GM23338 (cell line): Measurements from ENCODE around the gene SMOC1. TPM values are rescaled to one million over a fixed set of nuclear protein-coding genes. Genes with fewer than 3 reads are reported as not detected.

ENCODE experiments used
- ATAC-seq: fragments of 200-7000 bp; cut with Tn5 transposase; 3 replicates; pipeline ENCODE4 v1.9.1; 2020
- DNase-seq: peaks from one replicate; pipeline ENCODE4 v3.0.0-alpha.2; 2015; ENCODE audit warnings: low spot score
- H2AFZ ChIP-seq: fragments of 200-600 bp; sonication (generic); 2 replicates; pipeline ENCODE4 v1.8.0; 2016; ENCODE audit warnings: antibody characterized with exemption, mild to moderate bottlenecking, moderate library complexity
- H3F3A ChIP-seq: fragments of 200-600 bp; sonication (generic); replicated peaks from 2 replicates; pipeline ENCODE4 v1.8.0; 2017; ENCODE audit warnings: antibody characterized with exemption, mixed run types, low read depth
- H3K27ac ChIP-seq: fragments of 200-600 bp; sonication (generic); 2 replicates; pipeline ENCODE4 v1.6.1; 2016; ENCODE audit warnings: low read depth
- H3K27me3 ChIP-seq: fragments of 200-600 bp; sonication (generic); 2 replicates; pipeline ENCODE4 v1.8.0; 2016; ENCODE audit warnings: mild to moderate bottlenecking, mixed run types, moderate library complexity; ENCODE audit not compliant: insufficient read depth
- H3K36me3 ChIP-seq: fragments of 200-600 bp; sonication (generic); 2 replicates; pipeline ENCODE4 v1.8.0; 2016; ENCODE audit warnings: mild to moderate bottlenecking; ENCODE audit not compliant: insufficient read depth
- H3K4me1 ChIP-seq: fragments of 200-600 bp; sonication (generic); 2 replicates; pipeline ENCODE4 v1.8.0; 2016; ENCODE audit warnings: mild to moderate bottlenecking, moderate library complexity; ENCODE audit not compliant: insufficient read depth
- H3K4me2 ChIP-seq: fragments of 200-600 bp; sonication (generic); 2 replicates; pipeline ENCODE4 v1.7.1; 2017; ENCODE audit warnings: mixed run types
- H3K4me3 ChIP-seq: fragments of 200-600 bp; sonication (generic); 2 replicates; pipeline ENCODE4 v1.6.1; 2016; ENCODE audit warnings: mixed run types
- H3K79me2 ChIP-seq: fragments of 200-600 bp; sonication (generic); replicated peaks from 2 replicates; pipeline ENCODE4 v1.8.0; 2017; ENCODE audit warnings: mild to moderate bottlenecking; ENCODE audit not compliant: insufficient read depth
- H3K9me2 ChIP-seq: fragments of 200-600 bp; sonication (generic); 2 replicates; pipeline ENCODE4 v1.8.0; 2017; ENCODE audit not compliant: insufficient read depth
- H4K20me1 ChIP-seq: fragments of 200-600 bp; sonication (generic); replicated peaks from 2 replicates; pipeline ENCODE4 v1.8.0; 2017; ENCODE audit warnings: mild to moderate bottlenecking; ENCODE audit not compliant: insufficient read depth
- H3K27ac Mint-ChIP-seq: 2 replicates; pipeline ENCODE4 v1.8.0; 2020; ENCODE audit warnings: inconsistent platforms, mild to moderate bottlenecking, moderate library complexity, mixed read lengths
- H3K27me3 Mint-ChIP-seq: 3 replicates; pipeline ENCODE4 v1.8.0; 2022; ENCODE audit warnings: low read depth, mild to moderate bottlenecking, moderate library complexity, mixed read lengths, inconsistent platforms; ENCODE audit not compliant: insufficient read depth, poor library complexity
- H3K36me3 Mint-ChIP-seq: 3 replicates; pipeline ENCODE4 v1.8.0; 2021; ENCODE audit warnings: low read depth, mild to moderate bottlenecking, inconsistent platforms, moderate library complexity, mixed read lengths
- H3K4me1 Mint-ChIP-seq: 3 replicates; pipeline ENCODE4 v1.8.0; 2020; ENCODE audit warnings: mild to moderate bottlenecking, inconsistent platforms, mixed read lengths
- H3K4me3 Mint-ChIP-seq: 3 replicates; pipeline ENCODE4 v1.8.0; 2021; ENCODE audit warnings: moderate library complexity, mild to moderate bottlenecking, inconsistent platforms, mixed read lengths
- H3K9me3 Mint-ChIP-seq: 3 replicates; pipeline ENCODE4 v1.8.0; 2020; ENCODE audit warnings: moderate library complexity, mild to moderate bottlenecking, inconsistent platforms, mixed read lengths
- POLR2AphosphoS5 ChIP-seq: IDR thresholded peaks from 2 replicates; pipeline ENCODE4 v1.6.1; 2016; ENCODE audit warnings: antibody characterized with exemption, low read depth
- STAT1 ChIP-seq: IDR thresholded peaks from one replicate; pipeline ENCODE4 v1.6.1; 2016; ENCODE audit warnings: antibody characterized with exemption; ENCODE audit not compliant: unreplicated experiment
- polyA plus RNA-seq: library from polyadenylated mRNA; unstranded; fragments of >200 nt; fragmentation: Nextera tagmentation; extraction: Ambion mirVana; gene quantifications from 2 replicates; pipeline ENCODE4 v1.2.1, GENCODE V29; 2016
- total RNA-seq: library from RNA; depleted of rRNA; stranded (reverse); fragments of >200 nt; shearing (Covaris generic); gene quantifications from 2 replicates; pipeline ENCODE4 v1.2.3, GENCODE V29; 2014
- TF ChIP-seq, protein P1 (sequence below): fragments of 250-450 bp; sonication (Bioruptor Pico); IDR thresholded peaks from 2 replicates; pipeline ENCODE4 v1.5.0; 2020; ENCODE audit warnings: mild to moderate bottlenecking, moderate library complexity
- TF ChIP-seq, protein P2 (sequence below): IDR thresholded peaks from 2 replicates; pipeline ENCODE4 v1.6.1; 2016; ENCODE audit warnings: antibody characterized with exemption

SMOC1 gene
- total and polyA plus RNA-seq, 2 experiments from 2014 or later: 0.79 to 1.6 TPM

DNA sequence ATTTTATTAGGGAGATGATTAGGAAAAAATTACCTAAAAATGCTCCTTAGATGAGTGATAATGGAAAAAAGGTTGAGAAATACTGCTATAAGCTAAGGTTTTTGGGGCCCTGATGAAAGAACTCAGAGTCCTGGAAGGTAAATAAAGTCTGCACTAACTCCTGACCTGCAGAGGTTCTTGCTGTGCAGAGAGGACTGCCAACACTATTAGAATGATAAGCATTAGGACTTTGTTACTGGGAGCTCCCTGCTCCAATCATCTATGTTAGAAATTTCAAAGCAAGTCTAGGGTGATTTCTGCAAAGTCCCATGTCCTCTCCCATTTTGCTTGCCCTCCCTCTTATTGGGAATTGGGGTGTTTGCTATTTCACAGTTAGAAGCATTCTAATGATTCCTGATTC is 112.2 kb downstream of the SMOC1 start (continued):
- TF ChIP-seq, protein P1, sequence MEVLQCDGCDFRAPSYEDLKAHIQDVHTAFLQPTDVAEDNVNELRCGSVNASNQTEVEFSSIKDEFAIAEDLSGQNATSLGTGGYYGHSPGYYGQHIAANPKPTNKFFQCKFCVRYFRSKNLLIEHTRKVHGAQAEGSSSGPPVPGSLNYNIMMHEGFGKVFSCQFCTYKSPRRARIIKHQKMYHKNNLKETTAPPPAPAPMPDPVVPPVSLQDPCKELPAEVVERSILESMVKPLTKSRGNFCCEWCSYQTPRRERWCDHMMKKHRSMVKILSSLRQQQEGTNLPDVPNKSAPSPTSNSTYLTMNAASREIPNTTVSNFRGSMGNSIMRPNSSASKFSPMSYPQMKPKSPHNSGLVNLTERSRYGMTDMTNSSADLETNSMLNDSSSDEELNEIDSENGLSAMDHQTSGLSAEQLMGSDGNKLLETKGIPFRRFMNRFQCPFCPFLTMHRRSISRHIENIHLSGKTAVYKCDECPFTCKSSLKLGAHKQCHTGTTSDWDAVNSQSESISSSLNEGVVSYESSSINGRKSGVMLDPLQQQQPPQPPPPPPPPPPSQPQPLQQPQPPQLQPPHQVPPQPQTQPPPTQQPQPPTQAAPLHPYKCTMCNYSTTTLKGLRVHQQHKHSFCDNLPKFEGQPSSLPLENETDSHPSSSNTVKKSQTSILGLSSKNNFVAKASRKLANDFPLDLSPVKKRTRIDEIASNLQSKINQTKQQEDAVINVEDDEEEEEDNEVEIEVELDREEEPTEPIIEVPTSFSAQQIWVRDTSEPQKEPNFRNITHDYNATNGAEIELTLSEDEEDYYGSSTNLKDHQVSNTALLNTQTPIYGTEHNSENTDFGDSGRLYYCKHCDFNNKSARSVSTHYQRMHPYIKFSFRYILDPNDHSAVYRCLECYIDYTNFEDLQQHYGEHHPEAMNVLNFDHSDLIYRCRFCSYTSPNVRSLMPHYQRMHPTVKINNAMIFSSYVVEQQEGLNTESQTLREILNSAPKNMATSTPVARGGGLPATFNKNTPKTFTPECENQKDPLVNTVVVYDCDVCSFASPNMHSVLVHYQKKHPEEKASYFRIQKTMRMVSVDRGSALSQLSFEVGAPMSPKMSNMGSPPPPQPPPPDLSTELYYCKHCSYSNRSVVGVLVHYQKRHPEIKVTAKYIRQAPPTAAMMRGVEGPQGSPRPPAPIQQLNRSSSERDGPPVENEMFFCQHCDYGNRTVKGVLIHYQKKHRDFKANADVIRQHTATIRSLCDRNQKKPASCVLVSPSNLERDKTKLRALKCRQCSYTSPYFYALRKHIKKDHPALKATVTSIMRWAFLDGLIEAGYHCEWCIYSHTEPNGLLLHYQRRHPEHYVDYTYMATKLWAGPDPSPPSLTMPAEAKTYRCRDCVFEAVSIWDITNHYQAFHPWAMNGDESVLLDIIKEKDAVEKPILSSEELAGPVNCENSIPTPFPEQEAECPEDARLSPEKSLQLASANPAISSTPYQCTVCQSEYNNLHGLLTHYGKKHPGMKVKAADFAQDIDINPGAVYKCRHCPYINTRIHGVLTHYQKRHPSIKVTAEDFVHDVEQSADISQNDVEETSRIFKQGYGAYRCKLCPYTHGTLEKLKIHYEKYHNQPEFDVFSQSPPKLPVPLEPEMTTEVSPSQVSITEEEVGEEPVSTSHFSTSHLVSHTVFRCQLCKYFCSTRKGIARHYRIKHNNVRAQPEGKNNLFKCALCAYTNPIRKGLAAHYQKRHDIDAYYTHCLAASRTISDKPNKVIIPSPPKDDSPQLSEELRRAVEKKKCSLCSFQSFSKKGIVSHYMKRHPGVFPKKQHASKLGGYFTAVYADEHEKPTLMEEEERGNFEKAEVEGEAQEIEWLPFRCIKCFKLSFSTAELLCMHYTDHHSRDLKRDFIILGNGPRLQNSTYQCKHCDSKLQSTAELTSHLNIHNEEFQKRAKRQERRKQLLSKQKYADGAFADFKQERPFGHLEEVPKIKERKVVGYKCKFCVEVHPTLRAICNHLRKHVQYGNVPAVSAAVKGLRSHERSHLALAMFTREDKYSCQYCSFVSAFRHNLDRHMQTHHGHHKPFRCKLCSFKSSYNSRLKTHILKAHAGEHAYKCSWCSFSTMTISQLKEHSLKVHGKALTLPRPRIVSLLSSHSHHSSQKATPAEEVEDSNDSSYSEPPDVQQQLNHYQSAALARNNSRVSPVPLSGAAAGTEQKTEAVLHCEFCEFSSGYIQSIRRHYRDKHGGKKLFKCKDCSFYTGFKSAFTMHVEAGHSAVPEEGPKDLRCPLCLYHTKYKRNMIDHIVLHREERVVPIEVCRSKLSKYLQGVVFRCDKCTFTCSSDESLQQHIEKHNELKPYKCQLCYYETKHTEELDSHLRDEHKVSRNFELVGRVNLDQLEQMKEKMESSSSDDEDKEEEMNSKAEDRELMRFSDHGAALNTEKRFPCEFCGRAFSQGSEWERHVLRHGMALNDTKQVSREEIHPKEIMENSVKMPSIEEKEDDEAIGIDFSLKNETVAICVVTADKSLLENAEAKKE (CRISPR knock-in tag): no peak
- no peak for TF ChIP-seq STAT1

DNA sequence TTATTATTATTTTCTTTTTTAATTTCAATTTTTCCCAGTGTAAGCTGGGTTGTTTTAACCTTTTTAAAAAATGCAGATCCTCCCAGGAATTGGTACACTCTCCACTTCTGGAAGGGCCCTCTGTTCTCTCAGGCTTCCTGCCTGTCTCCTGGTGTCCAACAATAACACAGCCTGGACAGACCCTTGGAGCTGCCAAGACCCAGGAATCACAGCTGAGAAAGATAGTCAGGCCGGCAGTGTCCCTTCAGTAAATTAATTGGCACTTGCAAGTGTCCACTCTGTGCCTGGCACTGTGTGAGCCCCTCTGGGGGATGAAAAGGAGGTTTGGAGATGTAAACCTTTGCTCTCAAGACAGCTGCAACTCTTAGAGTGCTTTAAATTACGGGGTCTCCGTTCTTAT is 113.3 kb downstream of the SMOC1 start:
- Histone ChIP-seq H3K9me2 (0 out of 2 replicates have a peak, but pooled peaks cover 4% of the 10 kb centered on the region), H4K20me1 (no peaks in the 10 kb centered on the region), H3K36me3 (no peaks in the 10 kb centered on the region), H3K4me1 (peaks cover 5% of the 10 kb centered on the region; the same call in 1 of the 2 replicates), H3K27me3 (no peaks in the 10 kb centered on the region), H3K4me2 (no peak overlapping the region), H2AFZ (no peak overlapping the region), H3K27ac (no peak overlapping the region), H3K4me3 (no peak overlapping the region), H3K79me2 (no peaks in the 10 kb centered on the region), H3F3A (no peaks in the 10 kb centered on the region)
- no peak for DNase-seq
- Mint-ChIP-seq H3K27ac (no peak overlapping the region), H3K4me1 (peaks cover 18% of the 10 kb centered on the region), H3K36me3 (no peaks in the 10 kb centered on the region), H3K4me3 (no peak overlapping the region), H3K9me3 (no peaks in the 10 kb centered on the region), H3K27me3 (peaks cover 6% of the 10 kb centered on the region)
- no peak for ATAC-seq
- no peak for TF ChIP-seq POLR2AphosphoS5
- TF ChIP-seq, protein P2, sequence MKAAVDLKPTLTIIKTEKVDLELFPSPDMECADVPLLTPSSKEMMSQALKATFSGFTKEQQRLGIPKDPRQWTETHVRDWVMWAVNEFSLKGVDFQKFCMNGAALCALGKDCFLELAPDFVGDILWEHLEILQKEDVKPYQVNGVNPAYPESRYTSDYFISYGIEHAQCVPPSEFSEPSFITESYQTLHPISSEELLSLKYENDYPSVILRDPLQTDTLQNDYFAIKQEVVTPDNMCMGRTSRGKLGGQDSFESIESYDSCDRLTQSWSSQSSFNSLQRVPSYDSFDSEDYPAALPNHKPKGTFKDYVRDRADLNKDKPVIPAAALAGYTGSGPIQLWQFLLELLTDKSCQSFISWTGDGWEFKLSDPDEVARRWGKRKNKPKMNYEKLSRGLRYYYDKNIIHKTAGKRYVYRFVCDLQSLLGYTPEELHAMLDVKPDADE: no peak
